ENCODE results near the gene NSG2.

- TF ChIP-seq EZH2phosphoT487 (IDR thresholded peaks at IDR 0.05; ENCODE audit: low read depth, severe bottlenecking, unreplicated experiment) (no peak), CTCF (IDR thresholded peaks at IDR 0.05; ENCODE audit: poor library complexity) (no peak), EZH2 (IDR thresholded peaks at IDR 0.05; ENCODE audit: borderline replicate concordance) (no peak)
Measured at GRCh38 chr5:174147551-174147950, 102.0 kb downstream of the NSG2 start.

Measured in hepatocyte (in vitro differentiated cells).